OCI-LY3 (cell line): ENCODE measurements around the gene MUC5B.

Source experiments
- H2AFZ ChIP-seq: fragments of 200-600, 300-600 bp; shearing (Covaris generic); 2 replicates; pipeline ENCODE4 v1.6.0; 2014; ENCODE audit warnings: antibody characterized with exemption, low read depth, low read length
- H3K27ac ChIP-seq: fragments of 200-600, 300-600 bp; sonication (generic); 2 replicates; pipeline ENCODE4 v1.5.1; 2014; ENCODE audit warnings: mild to moderate bottlenecking, low read length, moderate library complexity, mixed read lengths
- H3K27me3 ChIP-seq: fragments of 200-600, 300-600 bp; sonication (generic); 2 replicates; pipeline ENCODE4 v1.6.1; 2014; ENCODE audit warnings: low read depth, low read length, mixed read lengths
- H3K36me3 ChIP-seq: fragments of 200-600, 300-600 bp; sonication (generic); replicated peaks from 2 replicates; pipeline ENCODE3; 2014; ENCODE audit warnings: low read depth, low read length, mixed read lengths
- H3K4me1 ChIP-seq: fragments of 300-600, 200-600 bp; sonication (generic); 2 replicates; pipeline ENCODE4 v1.6.1; 2014; ENCODE audit warnings: low read length, mixed read lengths
- H3K4me2 ChIP-seq: fragments of 200-600, 300-600 bp; sonication (generic); 2 replicates; pipeline ENCODE4 v1.6.1; 2014; ENCODE audit warnings: low read length, mixed read lengths
- H3K4me3 ChIP-seq: fragments of 300-600, 200-600 bp; sonication (generic); 2 replicates; pipeline ENCODE4 v1.5.1; 2014; ENCODE audit warnings: antibody characterized with exemption, mild to moderate bottlenecking, low read length, moderate library complexity
- H3K79me2 ChIP-seq: fragments of 300-600, 200-600 bp; shearing (Covaris generic); 2 replicates; pipeline ENCODE4 v1.6.1; 2014; ENCODE audit warnings: mild to moderate bottlenecking, low read length, mixed read lengths
- H3K9ac ChIP-seq: fragments of 300-600, 200-600 bp; shearing (Covaris generic); 2 replicates; pipeline ENCODE4 v1.6.0; 2014; ENCODE audit warnings: mild to moderate bottlenecking, low read length, moderate library complexity
- H3K9me3 ChIP-seq: fragments of 200-600, 300-600 bp; shearing (Covaris generic); 2 replicates; pipeline ENCODE4 v1.6.1; 2014; ENCODE audit warnings: low read length, mixed read lengths; ENCODE audit not compliant: insufficient read depth
- H4K20me1 ChIP-seq: fragments of 200-600, 300-600 bp; sonication (generic); 2 replicates; pipeline ENCODE4 v1.6.1; 2016; ENCODE audit warnings: low read length, mixed read lengths; ENCODE audit not compliant: insufficient read depth
- CTCF ChIP-seq: fragments of 200-600, 300-600 bp; sonication (generic); IDR thresholded peaks from 2 replicates; pipeline ENCODE4 v1.5.1; 2014; ENCODE audit warnings: antibody characterized with exemption, low read length, low read depth
- EZH2phosphoT487 ChIP-seq: fragments of 200-600 bp; shearing (Covaris generic); IDR thresholded peaks from 2 replicates; pipeline ENCODE4 v1.6.1; 2018; ENCODE audit warnings: antibody characterized with exemption, mixed run types, low read depth

The MUC5B gene

GRCh38 chr11:1306186-1307162, 83.6 kb downstream of the MUC5B start:
- Histone ChIP-seq H2AFZ (no peak overlapping the region), H4K20me1 (peaks cover 6% of the 10 kb centered on the region; the same call in 1 of the 2 replicates), H3K27ac (no peak overlapping the region), H3K79me2 (peaks cover 47% of the 10 kb centered on the region), H3K36me3 (peaks cover 4% of the 10 kb centered on the region), H3K4me2 (no peak overlapping the region), H3K27me3 (no peaks in the 10 kb centered on the region), H3K4me3 (no peak overlapping the region), H3K4me1 (peaks cover 26% of the 10 kb centered on the region), H3K9ac (no peak overlapping the region), H3K9me3 (peaks cover 5% of the 10 kb centered on the region; the same call in 1 of the 2 replicates)
- TF ChIP-seq EZH2phosphoT487 (no peak), CTCF (no peak)

DNA sequence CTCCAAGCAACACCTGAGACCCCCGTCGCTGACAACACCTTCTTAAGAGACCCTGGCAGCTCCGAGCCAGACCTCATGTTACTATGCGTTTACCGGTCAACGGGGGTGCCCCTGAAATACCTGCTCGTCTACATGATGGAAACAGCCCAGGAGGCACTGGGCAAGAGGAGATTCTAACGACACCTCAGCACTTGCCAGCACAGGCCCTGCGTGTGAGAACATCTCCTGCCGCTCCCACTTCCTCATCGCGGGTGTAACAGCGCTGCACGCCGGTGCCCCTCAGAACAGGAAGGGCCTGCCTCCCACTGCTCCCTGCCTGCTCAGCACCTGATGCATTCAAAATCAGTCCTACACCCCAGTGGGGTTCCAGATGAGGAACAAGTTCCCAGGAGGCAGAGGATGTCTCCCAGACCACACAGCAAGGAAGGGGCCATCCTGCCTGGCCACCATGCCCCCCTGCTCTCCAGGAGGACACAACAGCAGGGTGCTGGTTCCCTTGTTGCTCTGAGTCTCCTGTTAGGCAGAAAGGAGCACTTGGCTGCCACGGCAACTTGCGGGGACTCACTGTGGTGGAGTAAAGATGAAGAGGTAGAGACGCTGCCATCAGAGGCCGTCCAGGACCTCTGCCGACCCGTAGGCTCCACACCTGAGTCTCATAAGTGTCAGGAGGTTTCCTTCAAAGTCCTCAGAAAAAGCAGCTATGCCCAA, 84.5 kb downstream of the MUC5B start:
- no peak overlapping the region for H3K4me2 ChIP-seq
- H3K79me2 ChIP-seq: peaks cover 42% of the 10 kb centered on the region
- no peak overlapping the region for H3K9ac ChIP-seq
- peaks cover 28% of the 10 kb centered on the region for H3K4me1 ChIP-seq
- no peak overlapping the region for H3K4me3 ChIP-seq
- peaks cover 5% of the 10 kb centered on the region; the same call in 1 of the 2 replicates for H4K20me1 ChIP-seq
- TF ChIP-seq EZH2phosphoT487: no peak
- TF ChIP-seq CTCF: no peak
- H3K9me3 ChIP-seq: peaks cover 13% of the 10 kb centered on the region; the same call in 1 of the 2 replicates
- H3K27ac ChIP-seq: no peak overlapping the region
- H3K36me3 ChIP-seq: peaks cover 10% of the 10 kb centered on the region
- no peaks in the 10 kb centered on the region for H3K27me3 ChIP-seq
- H2AFZ ChIP-seq: no peak overlapping the region

- H3K9ac ChIP-seq: peak overlapping the region; percentile 64; the same call in 1 of the 2 replicates
- H2AFZ ChIP-seq: no peak overlapping the region
- peaks cover 10% of the 10 kb centered on the region for H3K36me3 ChIP-seq
- no peaks in the 10 kb centered on the region for H3K27me3 ChIP-seq
- H4K20me1 ChIP-seq: no peaks in the 10 kb centered on the region; the same call in 1 of the 2 replicates
- no peak for TF ChIP-seq CTCF
- H3K4me2 ChIP-seq: peak overlapping the region; percentile 89
- H3K4me3 ChIP-seq: peak overlapping the region; percentile 83
- H3K27ac ChIP-seq: no peak overlapping the region
- H3K79me2 ChIP-seq: peaks cover 34% of the 10 kb centered on the region
- H3K4me1 ChIP-seq: peaks cover 28% of the 10 kb centered on the region
- peaks cover 15% of the 10 kb centered on the region; the same call in 1 of the 2 replicates for H3K9me3 ChIP-seq
These were observed 85.3 kb downstream of the MUC5B start for GRCh38 chr11:1307998-1308742.
